H1 (cell line): ENCODE measurements around the gene CYP39A1. TPM values are rescaled to one million over a fixed set of nuclear protein-coding genes. Genes with fewer than 3 reads are reported as not detected.

ENCODE experiments used
- CTCF ChIA-PET: fragments of 300-600 bp; sonication (Branson Sonifier 250); formaldehyde crosslinking; loops from one replicate; lab custom pipeline; 2021; ENCODE audit not compliant: partially characterized antibody; lab: Charles Lee
- POLR2A ChIA-PET: fragments of 300-600 bp; sonication (Branson Sonifier 250); formaldehyde crosslinking; loops from one replicate; lab custom pipeline; 2021; ENCODE audit warnings: inconsistent platforms; ENCODE audit not compliant: partially characterized antibody; lab: Charles Lee
- DNase-seq, 2 experiments: peaks; one replicate each; pipeline versions ENCODE4 v3.0.0 to v3.0.0-alpha.2; 2010 to 2022; ENCODE audit warnings: low spot score in 2 of 2, low read depth in 1 of 2, mixed read lengths in 1 of 2
- FAIRE-seq: peaks from 2 replicates; lab custom pipeline; 2011; peaks lifted over from hg19 to GRCh38; lab: Jason Lieb, UNC
- H2AFZ ChIP-seq: 2 replicates; pipeline ENCODE4 v1.8.1; 2012; ENCODE audit warnings: low read length, inconsistent platforms
- H2AK5ac ChIP-seq: 2 replicates; pipeline ENCODE4 v1.6.1; 2013; ENCODE audit warnings: low read depth, low read length
- H2BK120ac ChIP-seq: replicated peaks from 2 replicates; pipeline ENCODE3; 2013; ENCODE audit warnings: low read depth, low read length, inconsistent platforms
- H2BK12ac ChIP-seq: 2 replicates; pipeline ENCODE4 v1.6.1; 2013; ENCODE audit warnings: low read depth, low read length
- H2BK15ac ChIP-seq: 2 replicates; pipeline ENCODE4 v1.6.1; 2013; ENCODE audit warnings: low read length
- H2BK20ac ChIP-seq: 2 replicates; pipeline ENCODE4 v1.6.1; 2013; ENCODE audit warnings: low read length
- H2BK5ac ChIP-seq: 2 replicates; pipeline ENCODE4 v1.6.1; 2013; ENCODE audit warnings: low read depth, low read length
- H3K14ac ChIP-seq: 2 replicates; pipeline ENCODE4 v1.6.1; 2013; ENCODE audit warnings: inconsistent platforms; ENCODE audit not compliant: insufficient read length
- H3K18ac ChIP-seq: 2 replicates; pipeline ENCODE4 v1.6.1; 2013; ENCODE audit warnings: low read length; ENCODE audit errors: extremely low read depth
- H3K23ac ChIP-seq: 2 replicates; pipeline ENCODE4 v1.6.1; 2013; ENCODE audit warnings: inconsistent platforms; ENCODE audit not compliant: insufficient read length
- H3K23me2 ChIP-seq: 2 replicates; pipeline ENCODE4 v1.6.1; 2013; ENCODE audit warnings: low read depth, low read length
- H3K27ac ChIP-seq: 2 replicates; pipeline ENCODE4 v1.6.1; 2011; ENCODE audit warnings: low read depth, low read length, inconsistent platforms
- H3K27me3 ChIP-seq, 4 experiments: replicated peaks in 1 of 4; 1 replicate in 1 of 4; 2 replicates in 3 of 4; pipeline versions ENCODE4 v1.6.1 to v1.8.1; 2011 to 2013; ENCODE audit warnings: low read length in 3 of 4, mild to moderate bottlenecking in 3 of 4, inconsistent platforms in 2 of 4, mixed read lengths in 2 of 4, moderate library complexity in 1 of 4; ENCODE audit not compliant: control insufficient read depth in 3 of 4, insufficient read depth in 3 of 4; ENCODE audit errors: extremely low read depth in 1 of 4
- H3K36me3 ChIP-seq, 4 experiments: 2 replicates each; pipeline versions ENCODE4 v1.6.1 to v1.8.1; 2011 to 2013; ENCODE audit warnings: mild to moderate bottlenecking in 4 of 4, low read length in 3 of 4, moderate library complexity in 2 of 4, control low read depth in 1 of 4, inconsistent platforms in 1 of 4; ENCODE audit not compliant: insufficient read depth in 4 of 4, control insufficient read depth in 2 of 4
- H3K4ac ChIP-seq: replicated peaks from 2 replicates; pipeline ENCODE3; 2013; ENCODE audit warnings: low read length, low read depth, mixed read lengths, inconsistent platforms; ENCODE audit not compliant: insufficient read length
- H3K4me1 ChIP-seq, 4 experiments: replicated peaks in 1 of 4; 1 replicate in 1 of 4; 2 replicates in 3 of 4; pipeline versions ENCODE4 v1.6.1 to v1.8.1; 2011 to 2013; ENCODE audit warnings: low read length in 3 of 4, inconsistent platforms in 2 of 4, mixed read lengths in 1 of 4; ENCODE audit not compliant: insufficient read depth in 4 of 4, control insufficient read depth in 3 of 4
- H3K4me2 ChIP-seq, 2 experiments: 2 replicates each; pipeline versions ENCODE4 v1.6.1 to v1.8.1; 2011 to 2013; ENCODE audit warnings: low read depth in 2 of 2, low read length in 2 of 2, control low read depth in 1 of 2, inconsistent platforms in 1 of 2, mild to moderate bottlenecking in 1 of 2; ENCODE audit not compliant: insufficient read depth in 1 of 2
- H3K4me3 ChIP-seq, 4 experiments: fragments of 200-600, 300-600 bp in 1 of 4; sonication (generic), shearing (Covaris generic), sonication (Bioruptor Twin) in 1 of 4; 2 replicates each; pipeline versions ENCODE4 v1.5.1 to v1.8.1; 2011 to 2016; ENCODE audit warnings: low read length in 4 of 4, low read depth in 3 of 4, control low read depth in 2 of 4, inconsistent platforms in 2 of 4, mild to moderate bottlenecking in 2 of 4, mixed read lengths in 1 of 4, moderate library complexity in 1 of 4; ENCODE audit not compliant: insufficient read depth in 2 of 4; ENCODE audit errors: extremely low read depth in 1 of 4
- H3K56ac ChIP-seq: replicated peaks from 2 replicates; pipeline ENCODE3; 2013; ENCODE audit warnings: low read depth, mild to moderate bottlenecking, mixed read lengths, low read length, inconsistent platforms; ENCODE audit not compliant: insufficient read length
- H3K79me1 ChIP-seq: 2 replicates; pipeline ENCODE4 v1.6.1; 2013; ENCODE audit warnings: low read depth, low read length, control low read depth
- H3K79me2 ChIP-seq, 2 experiments: 2 replicates each; pipeline versions ENCODE4 v1.6.1 to v1.8.1; 2012 to 2013; ENCODE audit warnings: low read length in 2 of 2, mild to moderate bottlenecking in 2 of 2, inconsistent platforms in 1 of 2; ENCODE audit not compliant: insufficient read depth in 2 of 2, control insufficient read depth in 1 of 2
- H3K9ac ChIP-seq, 4 experiments: replicated peaks in 1 of 4; 1 replicate in 1 of 4; 2 replicates in 3 of 4; pipeline versions ENCODE4 v1.6.1 to v1.8.1; 2011 to 2013; ENCODE audit warnings: low read depth in 3 of 4, low read length in 3 of 4, control low read depth in 2 of 4, mild to moderate bottlenecking in 2 of 4, moderate library complexity in 2 of 4, inconsistent platforms in 1 of 4; ENCODE audit errors: extremely low read depth in 1 of 4
- H3K9me3 ChIP-seq, 2 experiments: 2 replicates each; pipeline versions ENCODE4 v1.6.1 to v1.8.1; 2012 to 2013; ENCODE audit warnings: mild to moderate bottlenecking in 2 of 2, moderate library complexity in 2 of 2, control low read depth in 1 of 2, inconsistent platforms in 1 of 2, low read depth in 1 of 2, low read length in 1 of 2, mixed read lengths in 1 of 2; ENCODE audit not compliant: insufficient read depth in 2 of 2
- H4K20me1 ChIP-seq, 2 experiments: replicated peaks in 1 of 2; 2 replicates each; pipeline versions ENCODE3 to v1.8.1; 2011 to 2013; ENCODE audit warnings: inconsistent platforms in 2 of 2, low read length in 2 of 2, mild to moderate bottlenecking in 1 of 2; ENCODE audit not compliant: insufficient read depth in 2 of 2, control insufficient read depth in 1 of 2
- H4K5ac ChIP-seq: 2 replicates; pipeline ENCODE4 v1.6.1; 2013; ENCODE audit warnings: low read length, low read depth, mixed read lengths, inconsistent platforms; ENCODE audit not compliant: insufficient read length
- H4K8ac ChIP-seq: 2 replicates; pipeline ENCODE4 v1.8.0; 2013; ENCODE audit warnings: mild to moderate bottlenecking, moderate library complexity, low read length, inconsistent platforms; ENCODE audit not compliant: insufficient read depth; ENCODE audit errors: extremely low read depth
- H4K91ac ChIP-seq: replicated peaks from 2 replicates; pipeline ENCODE3; 2013; ENCODE audit warnings: low read length, mixed read lengths, inconsistent platforms; ENCODE audit not compliant: insufficient read length
- ATF3 ChIP-seq: IDR thresholded peaks from 2 replicates; pipeline ENCODE4 v1.6.1; 2011; ENCODE audit warnings: low read depth, mild to moderate bottlenecking, low read length; ENCODE audit not compliant: insufficient read depth
- CBX5 ChIP-seq: fragments of 300-800, 300-1000 bp; sonication (generic); IDR thresholded peaks from 2 replicates; pipeline ENCODE4 v1.7.1; 2016; ENCODE audit warnings: antibody characterized with exemption, low read length, low read depth
- CHD2 ChIP-seq: IDR thresholded peaks from 2 replicates; pipeline ENCODE4 v1.6.1; 2012; ENCODE audit warnings: low read length, improper control_type of control experiment
- RAD21 ChIP-seq, 2 experiments: IDR thresholded peaks in 1 of 2; conservative IDR thresholded peaks in 1 of 2; 2 replicates each; pipeline ENCODE4 v1.6.1; 2011; ENCODE audit warnings: low read depth in 2 of 2, low read length in 2 of 2, improper control_type of control experiment in 1 of 2, inconsistent platforms in 1 of 2, mild to moderate bottlenecking in 1 of 2, moderate library complexity in 1 of 2
- RXRA ChIP-seq: IDR thresholded peaks from 2 replicates; pipeline ENCODE4 v1.6.1; 2011; ENCODE audit warnings: low read depth, mild to moderate bottlenecking, low read length, moderate library complexity; ENCODE audit not compliant: insufficient read depth
- SIRT6 ChIP-seq: IDR thresholded peaks from one replicate; pipeline ENCODE4 v1.7.1; 2012; ENCODE audit warnings: low read length, inconsistent platforms
- SIX5 ChIP-seq: IDR thresholded peaks from 2 replicates; pipeline ENCODE4 v1.6.1; 2011; ENCODE audit warnings: mild to moderate bottlenecking, low read depth, low read length
- USF2 ChIP-seq: IDR thresholded peaks from 2 replicates; pipeline ENCODE4 v1.6.1; 2011; ENCODE audit warnings: low read length, improper control_type of control experiment
- YY1 ChIP-seq: IDR thresholded peaks from 2 replicates; pipeline ENCODE4 v1.6.1; 2011; ENCODE audit warnings: low read depth, mild to moderate bottlenecking, low read length
- WGBS, 2 experiments: shearing (Covaris generic) in 1 of 2; methylation state at CpG; one replicate each; pipeline versions ENCODE4 v1.1.6 to v1.1.7; 2013 to 2015; ENCODE audit warnings: low lambda C conversion rate in 2 of 2, mixed read lengths in 2 of 2, inconsistent platforms in 1 of 2, low coverage in 1 of 2, missing lambda C conversion rate in 1 of 2; ENCODE audit not compliant: insufficient replicate concordance in 2 of 2, insufficient coverage in 1 of 2, insufficient read length in 1 of 2; ENCODE audit errors: extremely low coverage in 1 of 2, missing lambda C conversion rate in 1 of 2; 5-methylcytosine and 5-hydroxymethylcytosine counted together
- polyA plus RNA-seq, 7 experiments: library from polyadenylated mRNA; depleted of rRNA in 3 of 7; stranded (reverse) in 5 of 7; unstranded in 2 of 7; fragments of >200 nt in 5 of 7; fragments of 200-250 nt in 2 of 7; gene quantifications; 1 replicate in 5 of 7; 2 replicates in 1 of 7; 4 replicates in 1 of 7; pipeline versions ENCODE4 v1.2.1 to v1.2.3, GENCODE V29; 2011 to 2013; ENCODE audit warnings: missing spikeins in 2 of 7, mixed read lengths in 2 of 7
- total RNA-seq: library from RNA; stranded (reverse); fragmentation: NEBNext Ultra II Directional; extraction: Animal tissue kit (Norgen Biotek cat#: 25700); gene quantifications from 2 replicates; pipeline ENCODE4 v1.2.1, GENCODE V29; 2021

Gene CYP39A1
- total and polyA plus RNA-seq, 2 of the 8 experiments (the other 6 are each of a cell fraction or from before 2014, with no cell fraction given) = 0.71 to 2.4 TPM

- no peak overlapping the region for H3K23ac ChIP-seq
- 35% methylated on average over 6 of the region's 6 CpGs; no CpG with 5 or more reads in 1 of the 2 experiments for WGBS, 2 experiments
- TF ChIP-seq CHD2 (no peak), USF2 (no peak), CBX5 (no peak), SIX5 (no peak), RXRA (no peak), SIRT6 (no peak), ATF3 (no peak), RAD21 (IDR thresholded peaks at IDR 0.05 in 1 of 2, conservative IDR thresholded peaks at IDR 0.05 in 1 of 2; ENCODE audit: low read depth in 2 of 2, low read length in 2 of 2) (peak; percentile 46 to 64), YY1 (0 out of 2 replicates have a peak, but pooled peaks have one; percentile 58)
These were observed 3.2 kb upstream of the CYP39A1 start for GRCh38 chr6:46655803-46656202.

More at GRCh38 chr6:46655803-46656202, 3.2 kb upstream of the CYP39A1 start:
- peak in 1 of 2 experiments; percentile 69 for DNase-seq
- H2BK20ac ChIP-seq = no peak overlapping the region
- H3K23me2 ChIP-seq = peaks cover 7% of the 10 kb centered on the region
- no peak overlapping the region for H2AFZ ChIP-seq
- no peak overlapping the region for H3K27ac ChIP-seq
- CTCF ChIA-PET = interaction anchor here (0.6 to 2.5 kb wide), 24 partner anchors 9 to 615 kb away, joined by 3 to 14 read pairs (median 5); partner anchors contain the start of gene PLA2G7
- H3K4ac ChIP-seq = no peak overlapping the region
- no peak overlapping the region for H2BK12ac ChIP-seq
- no peak overlapping the region for H3K4me3 ChIP-seq
- H3K18ac ChIP-seq = no peak overlapping the region; the same call in 1 of the 2 replicates
- no peak overlapping the region for H2BK15ac ChIP-seq
- peak; percentile 92 for FAIRE-seq
- H3K56ac ChIP-seq = no peak overlapping the region
- no peaks in the 10 kb centered on the region for H3K79me1 ChIP-seq
- no peaks in the 10 kb centered on the region for H3K9me3 ChIP-seq
- peaks cover 0 to 3% of the 10 kb centered on the region in 2 experiments; a peak in 1 of 4 replicates for H3K79me2 ChIP-seq
- no peak overlapping the region for H3K14ac ChIP-seq
- H3K36me3 ChIP-seq = no peaks in the 10 kb centered on the region; a peak in 2 of 8 replicates
- H3K27me3 ChIP-seq = peaks cover 0 to 5% (median 2%) of the 10 kb centered on the region in 4 experiments; a peak in 3 of 7 replicates
- H4K5ac ChIP-seq = peak overlapping the region; percentile 83
- no peak overlapping the region for H3K9ac ChIP-seq
- no peak overlapping the region for H2BK120ac ChIP-seq
- H2BK5ac ChIP-seq = no peak overlapping the region
- peaks cover 0 to 2% of the 10 kb centered on the region in 2 experiments for H4K20me1 ChIP-seq
- POLR2A ChIA-PET = interaction anchor here (0.7 kb wide), 1 partner anchor 53 kb away, joined by 3 read pairs; no protein-coding TSS in a partner anchor
- H4K91ac ChIP-seq = no peak overlapping the region
- H2AK5ac ChIP-seq = no peak overlapping the region
- no peak overlapping the region; a peak in 1 of 4 replicates for H3K4me2 ChIP-seq
- no peak overlapping the region for H4K8ac ChIP-seq
- H3K4me1 ChIP-seq = peaks cover 0 to 7% (median 2%) of the 10 kb centered on the region in 4 experiments; a peak in 2 of 7 replicates
